H1 (cell line): Measurements from ENCODE around the gene SH3GL2. TPM values are rescaled to one million over a fixed set of nuclear protein-coding genes. Genes with fewer than 3 reads are reported as not detected.

ENCODE experiments used
- CBX8 ChIP-seq: fragments of 300-800, 300-1000 bp; sonication (generic); IDR thresholded peaks from 2 replicates; pipeline ENCODE4 v1.7.1; 2016; ENCODE audit warnings: low read depth, low read length, borderline replicate concordance
- CHD7 ChIP-seq: fragments of 300-600 bp; sonication (generic); IDR thresholded peaks from 2 replicates; pipeline ENCODE4 v1.7.1; 2012; ENCODE audit warnings: low read length, moderate library complexity, mild to moderate bottlenecking, inconsistent platforms; ENCODE audit not compliant: insufficient replicate concordance
- CTBP2 ChIP-seq: IDR thresholded peaks from 2 replicates; pipeline ENCODE4 v1.7.0; 2011; ENCODE audit warnings: borderline replicate concordance, mild to moderate bottlenecking, moderate library complexity, mixed read lengths, low read length; ENCODE audit not compliant: insufficient read depth, insufficient read length
- EP300 ChIP-seq, 2 experiments: IDR thresholded peaks; 1 replicate in 1 of 2; 2 replicates in 1 of 2; pipeline ENCODE4 v1.6.1; 2011 to 2012; ENCODE audit warnings: low read depth in 2 of 2, low read length in 2 of 2, mild to moderate bottlenecking in 2 of 2, borderline replicate concordance in 1 of 2, inconsistent platforms in 1 of 2, moderate library complexity in 1 of 2
- JUND ChIP-seq: IDR thresholded peaks from 2 replicates; pipeline ENCODE4 v1.6.1; 2011; ENCODE audit warnings: mild to moderate bottlenecking, improper control_type of control experiment, low read length
- KDM5A ChIP-seq: fragments of 200-600 bp; IDR thresholded peaks from 2 replicates; pipeline ENCODE4 v1.7.1; 2012; ENCODE audit warnings: mild to moderate bottlenecking, low read length, inconsistent platforms, mixed read lengths
- MAFK ChIP-seq: IDR thresholded peaks from 2 replicates; pipeline ENCODE4 v1.6.1; 2012; ENCODE audit warnings: low read depth, mild to moderate bottlenecking, improper control_type of control experiment, low read length
- MAX ChIP-seq: IDR thresholded peaks from 2 replicates; pipeline ENCODE4 v1.6.1; 2012; ENCODE audit warnings: inconsistent platforms
- SP1 ChIP-seq: IDR thresholded peaks from 2 replicates; pipeline ENCODE4 v1.6.1; 2011; ENCODE audit warnings: low read depth, low read length
- SUZ12 ChIP-seq: fragments of 200-600 bp; sonication (generic); IDR thresholded peaks from 2 replicates; pipeline ENCODE4 v1.6.1; 2012; ENCODE audit warnings: mild to moderate bottlenecking, inconsistent platforms, low read length, moderate library complexity, mixed read lengths
- TAF7 ChIP-seq: optimal IDR thresholded peaks from 2 replicates; pipeline ENCODE3; 2011; ENCODE audit warnings: low read depth, mild to moderate bottlenecking, inconsistent platforms, low read length, moderate library complexity, borderline replicate concordance
- TEAD4 ChIP-seq: IDR thresholded peaks from 2 replicates; pipeline ENCODE4 v1.6.1; 2012; ENCODE audit warnings: low read depth, low read length, inconsistent platforms, mixed read lengths
- polyA plus RNA-seq, 7 experiments: library from polyadenylated mRNA; depleted of rRNA in 3 of 7; stranded (reverse) in 5 of 7; unstranded in 2 of 7; fragments of >200 nt in 5 of 7; fragments of 200-250 nt in 2 of 7; gene quantifications; 1 replicate in 5 of 7; 2 replicates in 1 of 7; 4 replicates in 1 of 7; pipeline versions ENCODE4 v1.2.1 to v1.2.3, GENCODE V29; 2011 to 2013; ENCODE audit warnings: missing spikeins in 2 of 7, mixed read lengths in 2 of 7
- total RNA-seq: library from RNA; stranded (reverse); fragmentation: NEBNext Ultra II Directional; extraction: Animal tissue kit (Norgen Biotek cat#: 25700); gene quantifications from 2 replicates; pipeline ENCODE4 v1.2.1, GENCODE V29; 2021

SH3GL2 gene
- total and polyA plus RNA-seq, 2 of the 8 experiments (the other 6 are each of a cell fraction or from before 2014, with no cell fraction given), result 4.7 to 5.3 TPM

DNA sequence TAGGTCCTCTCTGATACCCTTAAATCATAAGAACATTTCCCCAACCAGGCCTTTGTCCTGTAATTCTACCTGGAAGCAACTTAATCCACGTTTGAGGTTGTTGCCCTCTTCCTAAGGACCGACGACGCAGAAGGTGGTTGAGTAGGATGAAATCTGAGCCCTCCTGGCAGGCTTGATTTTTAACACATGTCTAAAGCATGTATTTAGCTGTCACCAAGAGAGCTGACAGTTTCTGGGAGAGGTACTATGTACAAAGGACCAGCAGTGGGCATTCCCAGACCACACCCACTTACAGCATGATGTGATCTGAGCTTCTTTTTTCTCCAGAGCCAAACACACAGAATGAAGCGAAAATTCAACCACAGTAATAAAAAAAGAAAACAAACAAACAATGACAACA is 260.9 kb downstream of the SH3GL2 start (continued):
- TF ChIP-seq CHD7 (no peak), EP300 (IDR thresholded peaks at IDR 0.05; ENCODE audit: borderline replicate concordance in 1 of 2, low read depth in 2 of 2, low read length in 2 of 2) (no peak), MAX (no peak), TAF7 (no peak), KDM5A (no peak), SUZ12 (no peak), TEAD4 (no peak), JUND (no peak), SP1 (no peak), CBX8 (no peak), MAFK (no peak), CTBP2 (no peak)
